Activated CD4-positive, alpha-beta T cell treated with anti-CD3 and anti-CD28 coated beads, Interleukin-2, amount 50 U/mL, for 1 hour (primary cell): ENCODE data around the gene SMG1.
"Not testable (repeated sequence)": the region's sequence is repeated elsewhere in the genome, so short reads cannot be mapped to it uniquely, and the experiment has no call there.

Experiments used
- DNase-seq: peaks from one replicate; pipeline ENCODE4 v3.0.0-alpha.2; 2020

Gene SMG1

DNA sequence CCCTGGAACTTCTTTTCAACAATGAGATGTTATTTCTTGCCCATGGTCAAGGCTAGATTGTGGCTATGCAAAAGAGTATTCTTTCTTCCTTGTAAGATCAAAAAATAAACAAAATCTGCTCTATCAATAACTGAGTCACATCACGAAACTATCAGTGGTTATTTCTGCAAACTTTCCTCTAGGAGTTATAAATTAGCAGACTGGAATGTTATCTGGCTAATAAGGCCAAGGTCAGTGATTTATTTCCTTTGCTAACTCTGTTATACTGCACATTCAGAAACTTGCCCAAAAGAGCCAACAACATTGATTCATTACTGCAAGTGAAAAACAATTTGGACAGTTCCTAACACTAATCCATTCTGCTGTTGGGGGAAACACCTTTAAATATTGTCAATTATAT lies 129.8 kb downstream of the SMG1 start:
- DNase-seq = no peak

DNA sequence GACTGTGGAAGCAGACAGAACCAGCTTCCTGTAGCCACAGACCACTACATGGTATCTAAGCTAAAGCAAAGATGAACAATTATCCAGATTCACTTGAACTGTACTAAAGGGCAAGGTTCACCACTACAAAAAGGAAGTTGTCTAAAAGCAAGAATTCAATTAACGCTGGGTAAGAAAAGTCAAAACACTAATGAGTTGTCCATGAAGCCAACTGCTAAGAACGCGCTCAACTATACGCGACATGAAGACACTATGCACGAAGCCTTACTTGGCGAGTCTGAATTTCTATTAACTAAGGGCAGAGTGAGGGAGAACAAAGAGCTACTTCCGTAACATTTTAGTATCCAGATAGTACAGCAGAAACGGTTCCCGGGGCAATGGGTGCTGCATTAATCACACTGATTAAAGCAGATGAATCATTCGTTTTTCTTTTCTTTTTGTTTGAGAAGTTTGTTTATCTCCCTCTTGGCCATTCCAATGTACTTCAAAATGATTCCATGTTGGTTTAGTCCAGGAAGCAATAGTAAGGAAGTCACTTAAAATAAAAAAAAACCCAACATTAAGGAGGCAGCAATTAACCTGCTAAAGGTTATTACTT lies 133.3 kb downstream of the SMG1 start:
- no peak for DNase-seq

DNA sequence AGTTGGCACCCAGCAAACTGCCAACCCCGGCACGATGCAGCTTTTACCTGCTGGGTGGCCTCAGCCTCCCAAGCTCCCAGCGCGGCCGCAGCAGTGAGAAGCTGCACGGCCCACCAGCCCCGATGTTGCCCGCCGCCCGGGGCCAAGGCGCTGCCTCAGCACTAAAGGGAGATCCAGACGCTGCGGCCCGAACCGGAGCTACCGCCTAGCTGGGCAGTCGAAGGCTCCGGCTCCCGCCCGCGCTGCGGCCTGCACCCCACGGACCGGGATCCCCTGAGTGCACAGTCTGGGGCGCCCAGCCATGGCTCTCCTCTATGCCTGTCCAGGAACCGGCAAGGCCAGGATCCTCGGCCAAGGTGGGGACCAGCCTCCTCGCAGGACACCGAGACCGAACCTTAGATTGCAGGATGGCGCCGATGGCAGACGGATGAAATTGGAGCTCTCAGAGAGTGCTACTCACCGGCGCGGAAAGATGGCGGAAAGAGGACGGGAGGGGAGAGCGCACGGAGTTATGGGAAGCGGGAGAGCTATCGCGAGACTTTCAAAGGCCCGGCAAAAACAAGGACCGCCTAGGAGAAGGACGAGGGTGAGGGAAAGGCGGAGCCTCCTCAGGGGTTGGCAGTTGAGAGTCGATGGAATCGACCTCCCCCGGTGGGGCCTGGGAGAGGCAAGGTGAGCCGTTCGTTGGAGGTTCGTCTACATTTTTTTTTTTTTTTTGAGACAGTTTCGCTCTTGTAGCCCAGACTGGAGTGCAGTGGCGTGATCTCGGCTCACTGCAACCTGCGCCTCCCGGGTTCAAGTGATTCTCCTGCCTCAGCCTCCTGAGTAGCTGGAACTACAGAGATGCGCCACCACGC lies 136.1 kb downstream of the SMG1 start, which contains the start of gene RPS15A:
RPS15A (minus strand) TSS at position 485 of the 857 bp plus-strand sequence. CDS start 1,221 bp downstream, outside the sequence.
- peak; percentile 90 for DNase-seq

DNA sequence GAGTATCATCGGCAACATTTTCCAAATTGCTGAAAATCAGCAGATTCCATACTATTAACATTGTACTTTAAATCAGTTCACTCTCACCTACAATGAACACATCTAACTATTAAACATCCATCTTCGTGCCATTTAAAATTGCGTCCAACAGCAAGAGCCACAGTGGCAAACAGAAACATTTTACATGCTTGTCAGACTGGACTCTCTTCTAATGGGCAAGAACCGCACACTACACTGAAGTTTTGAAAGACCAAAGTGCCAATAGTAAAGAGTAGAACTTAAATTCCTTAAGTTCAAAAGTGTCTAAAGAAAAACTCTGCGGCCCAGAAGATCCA lies 136.7 kb downstream of the SMG1 start:
- no peak for DNase-seq

DNA sequence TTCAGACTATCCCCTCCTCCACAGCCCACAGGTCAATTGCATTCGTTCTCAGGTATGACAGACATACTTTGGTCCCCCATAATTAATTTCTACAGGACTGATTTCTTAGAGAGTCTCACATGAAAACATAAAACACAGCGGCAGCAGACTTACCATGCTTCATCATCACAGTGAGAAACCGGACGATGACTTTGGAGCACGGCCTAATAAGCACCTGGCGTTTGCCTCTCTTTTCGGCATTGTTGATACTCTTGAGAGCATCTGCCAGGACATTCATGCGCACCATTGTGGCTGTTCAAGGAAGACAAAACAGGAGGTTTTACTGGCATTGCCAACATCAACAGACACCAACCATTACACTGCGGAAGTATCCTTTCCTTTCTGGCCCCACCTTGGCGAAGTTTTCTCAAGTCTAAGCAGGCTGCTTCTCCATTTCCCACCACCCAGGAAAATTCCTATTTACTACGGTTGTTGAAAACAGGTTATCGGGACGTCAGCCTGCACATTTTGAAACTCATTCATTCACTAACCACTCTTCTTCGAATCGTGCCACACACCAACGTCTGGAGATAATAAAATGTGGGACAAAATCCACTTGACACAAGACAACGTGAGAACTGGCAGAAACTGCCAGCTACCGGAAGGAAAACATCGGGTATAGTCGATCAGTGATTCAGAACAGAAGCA lies 137.2 kb downstream of the SMG1 start:
- no peak for DNase-seq

DNA sequence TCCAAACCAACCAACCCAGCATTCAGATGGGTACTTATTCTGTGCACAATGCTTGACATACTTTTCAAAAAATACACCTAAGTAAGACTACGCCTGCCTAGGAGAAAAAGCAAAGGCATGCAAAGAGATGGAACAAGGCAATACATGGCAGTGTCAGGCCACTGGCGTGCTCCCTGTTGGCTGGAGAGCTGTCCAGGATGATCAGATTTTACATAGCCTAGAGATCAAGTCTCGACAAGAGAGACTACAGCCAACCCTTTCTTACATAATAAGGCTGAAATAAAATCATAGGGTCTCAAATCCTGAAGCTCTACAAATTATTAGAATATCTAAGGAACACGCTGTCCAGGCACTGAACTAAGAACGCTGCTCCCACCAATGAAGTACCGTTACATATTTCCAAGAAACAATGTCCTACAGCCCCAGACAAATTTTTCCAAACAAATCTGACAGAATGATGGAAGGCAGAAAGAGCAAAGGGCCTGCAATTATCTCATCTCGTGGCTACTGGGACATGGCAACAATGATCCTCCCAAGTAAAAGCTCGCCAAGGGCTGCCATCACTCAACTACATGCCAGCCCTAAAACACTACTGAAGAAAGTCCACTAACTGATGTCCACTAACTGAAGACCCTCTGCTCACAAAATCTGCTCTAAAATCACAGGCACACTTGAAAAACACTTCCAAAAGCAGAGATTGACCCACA lies 141.1 kb downstream of the SMG1 start:
- DNase-seq = no peak

DNA sequence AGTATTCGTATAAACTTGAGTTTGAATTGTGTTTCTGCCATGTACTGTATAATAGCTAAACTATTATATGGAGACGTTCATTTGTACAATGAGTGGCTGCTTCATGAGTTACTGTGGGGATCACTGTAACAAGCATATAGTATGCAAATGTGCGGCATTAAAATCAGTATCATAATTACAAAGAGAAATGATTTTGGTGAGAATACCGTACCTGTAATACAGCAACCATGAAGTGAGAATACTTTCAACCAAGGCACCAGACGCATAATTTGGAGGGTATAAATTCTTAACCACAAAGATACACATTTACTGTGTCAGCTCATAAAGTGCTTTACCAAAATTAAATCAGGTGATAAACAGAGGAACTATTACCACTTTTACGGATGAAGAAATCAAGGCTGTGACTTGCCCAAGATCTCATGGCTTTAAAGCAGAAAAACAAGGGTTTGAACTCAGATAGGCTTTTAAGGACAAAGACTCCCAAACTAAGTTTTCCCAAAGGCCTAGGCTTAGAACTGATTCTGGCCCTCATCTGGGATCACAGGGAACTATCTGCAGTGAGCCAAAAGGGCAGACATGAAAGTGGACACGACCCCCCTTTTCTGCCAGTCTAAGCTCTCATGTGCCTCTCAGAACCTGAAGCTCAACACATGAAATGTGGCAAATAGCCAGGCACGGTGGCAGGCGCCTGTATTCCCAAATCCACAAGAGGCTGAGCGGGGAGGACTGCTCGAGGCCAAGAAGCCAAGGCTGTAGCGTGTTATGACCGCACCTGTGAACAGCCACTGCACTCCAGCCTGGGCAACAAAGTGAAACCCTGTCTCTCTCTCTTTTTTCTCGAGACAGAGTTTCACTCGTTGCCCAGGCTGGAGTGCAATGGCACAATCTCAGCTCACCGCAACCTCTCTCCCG lies 142.5 kb downstream of the SMG1 start:
- DNase-seq = no peak

DNA sequence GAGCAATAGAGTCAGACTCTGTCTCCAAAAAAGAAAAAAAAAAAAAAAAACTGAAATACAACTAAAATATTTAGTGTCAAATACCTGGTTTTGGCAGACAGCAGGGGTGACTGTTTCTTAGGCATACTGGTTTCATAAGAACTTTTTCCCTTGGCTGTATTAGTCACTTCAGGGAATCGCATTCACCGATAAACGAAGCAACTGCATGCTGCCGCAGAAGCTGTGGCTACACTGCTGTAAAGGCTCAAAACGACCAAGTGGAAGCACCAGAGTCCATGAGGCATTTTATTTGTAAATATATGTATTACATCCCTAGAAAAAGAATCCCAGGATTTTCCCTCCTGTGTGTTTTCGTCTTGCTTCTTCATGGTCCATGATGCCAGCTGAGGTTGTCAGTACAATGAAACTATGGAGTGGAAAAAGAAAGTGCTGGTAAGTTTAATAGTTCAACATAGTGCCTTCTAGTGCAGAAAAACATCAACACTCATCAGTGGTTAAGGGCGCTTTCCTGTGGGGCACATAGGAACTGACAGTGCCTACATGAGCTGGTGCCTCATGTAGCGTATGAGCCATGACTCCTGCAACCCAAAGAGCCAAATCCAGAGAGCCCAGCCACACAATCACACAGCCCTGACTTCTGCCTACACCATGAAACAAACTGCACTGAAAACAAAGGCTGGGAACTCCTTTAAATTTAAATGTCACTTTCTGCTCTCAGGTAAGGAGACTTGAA lies 143.3 kb downstream of the SMG1 start:
- no peak for DNase-seq

DNA sequence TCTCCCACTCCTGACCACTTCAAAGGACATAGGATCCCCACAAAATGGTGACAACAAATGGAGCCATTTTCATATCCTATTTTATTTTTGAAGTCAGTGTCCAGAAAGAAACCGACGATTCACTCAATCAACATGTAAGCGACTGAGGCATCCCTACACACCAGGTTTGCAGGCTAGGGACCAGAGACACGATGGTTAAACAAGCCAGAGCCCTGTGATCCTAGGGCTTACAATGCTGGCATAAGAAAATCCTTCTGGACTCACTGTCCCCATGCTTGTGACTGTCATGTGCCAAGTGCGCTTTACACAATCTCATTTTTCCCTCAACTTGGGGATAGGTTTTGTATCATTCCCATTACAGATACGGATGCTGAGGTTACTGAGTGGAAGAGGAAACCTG lies 145.0 kb downstream of the SMG1 start:
- DNase-seq = not testable (repeated sequence)

DNA sequence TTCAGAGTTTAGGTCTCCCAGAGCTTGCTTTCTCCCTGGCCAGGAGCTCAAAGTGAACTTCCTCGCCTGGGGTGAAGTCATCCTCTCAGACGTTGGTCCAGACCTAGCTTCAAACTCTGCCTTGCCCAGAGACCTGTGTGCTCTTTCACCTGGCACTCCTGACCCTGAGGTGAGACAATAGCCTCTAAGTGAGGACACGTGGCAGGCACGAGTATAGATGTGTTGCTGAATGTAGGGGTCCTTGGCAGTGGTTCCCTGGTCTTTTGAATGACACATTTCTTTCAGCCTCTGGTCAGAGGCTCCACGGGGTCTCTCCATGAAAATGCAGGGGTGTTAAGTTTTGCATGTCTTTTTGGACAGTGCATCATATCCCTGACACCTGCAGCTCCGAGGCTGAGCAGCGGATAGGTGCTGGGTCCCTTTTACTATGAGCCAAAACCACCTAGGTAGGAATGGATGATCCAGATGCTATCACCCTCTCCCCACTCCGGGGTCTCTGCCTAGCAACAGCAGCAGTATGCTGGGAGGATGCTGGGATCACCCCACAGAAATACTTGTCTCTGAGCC lies 145.7 kb downstream of the SMG1 start:
- DNase-seq = not testable (repeated sequence)

DNA sequence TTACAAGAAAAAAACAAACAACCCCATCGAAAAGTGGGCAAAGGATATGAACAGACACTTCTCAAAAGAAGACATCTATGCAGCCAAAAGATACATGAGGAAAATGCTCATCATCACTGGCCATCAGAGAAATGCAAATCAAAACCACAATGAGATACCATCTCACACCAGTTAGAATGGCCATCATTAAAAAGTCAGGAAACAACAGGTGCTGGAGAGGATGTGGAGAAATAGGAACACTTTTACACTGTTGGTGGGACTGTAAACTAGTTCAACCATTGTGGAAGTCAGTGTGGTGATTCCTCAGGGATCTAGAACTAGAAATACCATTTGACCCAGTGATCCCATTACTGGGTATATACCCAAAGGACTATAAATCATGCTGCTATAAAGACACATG lies 148.5 kb downstream of the SMG1 start:
- not testable (repeated sequence) for DNase-seq

DNA sequence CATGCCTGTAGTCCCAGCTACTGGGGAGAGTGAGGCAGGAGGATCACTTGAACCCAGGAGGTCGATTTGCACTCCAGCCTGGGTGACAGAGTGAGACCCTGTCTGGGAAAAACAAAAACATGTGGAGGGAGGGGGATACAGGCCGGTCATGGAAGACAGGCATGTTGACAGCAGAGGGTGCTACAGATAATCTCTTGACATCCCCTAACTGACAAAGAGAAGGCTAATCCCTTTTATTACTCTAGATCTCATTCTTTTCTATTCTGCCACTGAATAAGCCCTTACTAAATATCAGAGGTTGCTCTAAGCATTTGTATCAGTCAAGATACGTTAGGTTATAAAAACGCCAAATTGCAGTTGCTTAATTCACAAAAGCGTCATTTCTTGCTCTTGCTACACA lies 149.9 kb downstream of the SMG1 start:
- DNase-seq = not testable (repeated sequence)

DNA sequence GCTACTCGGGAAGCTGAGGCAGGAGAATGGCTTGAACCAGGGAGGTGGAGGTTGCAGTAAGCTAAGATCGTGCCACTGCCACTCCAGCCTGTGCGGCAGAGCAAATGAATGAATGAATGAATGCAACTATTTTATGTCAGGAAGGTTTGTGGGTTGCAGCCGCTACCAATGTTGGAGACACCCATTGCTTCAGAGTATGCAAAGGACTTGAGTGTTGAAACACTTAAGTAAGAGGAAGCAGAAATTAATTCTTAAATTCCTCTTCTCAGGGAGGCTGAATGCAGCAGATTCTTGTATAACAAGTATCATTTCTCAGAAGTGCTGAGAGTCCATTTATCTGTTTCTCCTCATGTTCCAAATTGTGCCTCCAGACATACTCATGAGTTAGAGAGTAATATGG lies 151.6 kb downstream of the SMG1 start:
- DNase-seq = not testable (repeated sequence)

DNA sequence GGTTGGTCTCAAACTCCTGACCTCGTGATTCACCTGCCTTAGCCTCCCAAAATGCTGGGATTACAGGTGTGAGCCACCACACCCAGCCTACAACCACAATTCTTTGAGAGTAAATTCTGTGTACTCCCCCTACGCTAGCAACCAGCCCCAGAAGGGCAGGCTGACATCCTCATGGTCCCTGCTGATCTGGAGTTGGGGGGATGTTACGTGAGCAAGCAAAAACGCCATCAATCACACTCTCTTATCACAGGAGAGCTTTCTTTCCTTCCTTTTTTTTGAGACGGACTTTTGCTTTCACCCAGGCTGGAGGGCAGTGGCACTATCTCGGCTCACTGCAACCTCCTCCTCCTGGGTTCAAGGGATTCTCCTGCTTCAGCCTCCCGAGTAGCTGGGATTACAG lies 154.0 kb downstream of the SMG1 start:
- DNase-seq = not testable (repeated sequence)

DNA sequence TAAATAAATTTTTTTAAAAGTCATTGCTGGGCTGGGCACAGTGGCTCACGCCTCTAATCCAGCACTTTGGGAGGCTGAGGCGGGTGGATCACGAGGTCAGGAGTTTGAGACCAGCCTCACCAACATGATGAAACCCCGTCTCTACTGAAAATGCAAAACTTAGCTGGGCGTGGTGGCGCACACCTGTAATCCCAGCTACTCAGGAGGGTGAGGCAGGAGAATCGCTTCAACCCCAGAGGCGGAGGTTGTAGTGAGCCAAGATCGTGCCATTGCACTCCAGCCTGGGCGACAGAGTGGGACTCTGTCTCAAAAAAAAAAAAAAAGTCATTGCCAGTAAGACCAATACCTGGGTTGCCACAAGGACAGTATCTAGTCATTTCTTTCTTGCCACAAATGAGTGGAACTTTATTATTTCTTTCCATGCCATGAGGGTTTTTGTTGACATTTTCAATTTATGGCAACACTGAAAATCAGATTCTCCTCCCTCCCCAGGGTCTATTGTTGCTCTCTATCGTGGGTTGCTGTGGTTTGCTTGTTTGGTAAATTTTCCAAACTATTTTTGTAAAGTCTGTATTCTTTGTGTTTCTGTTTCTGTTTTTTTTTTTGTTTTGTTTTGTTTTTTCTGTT lies 155.8 kb downstream of the SMG1 start:
- DNase-seq = not testable (repeated sequence)

DNA sequence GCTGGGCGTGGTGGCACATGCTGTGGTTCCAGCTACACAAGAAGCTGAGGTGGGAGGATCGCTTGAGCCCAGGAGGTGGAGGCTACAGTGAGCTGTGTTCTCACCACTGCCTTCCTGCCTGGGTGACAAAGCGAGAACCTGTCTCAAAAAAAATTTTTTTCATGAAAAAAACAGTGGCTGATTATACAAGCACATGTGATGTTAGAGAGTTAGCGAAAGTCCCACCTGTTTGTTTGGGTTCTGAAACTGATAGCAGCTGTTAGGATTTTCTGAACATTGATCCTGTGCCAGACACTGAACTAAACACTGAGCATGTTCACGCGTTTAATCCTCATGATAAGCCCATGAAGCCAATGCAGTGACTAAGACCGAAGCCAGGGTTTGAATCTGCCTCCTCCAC lies 159.0 kb downstream of the SMG1 start:
- peak; percentile 26 for DNase-seq

DNA sequence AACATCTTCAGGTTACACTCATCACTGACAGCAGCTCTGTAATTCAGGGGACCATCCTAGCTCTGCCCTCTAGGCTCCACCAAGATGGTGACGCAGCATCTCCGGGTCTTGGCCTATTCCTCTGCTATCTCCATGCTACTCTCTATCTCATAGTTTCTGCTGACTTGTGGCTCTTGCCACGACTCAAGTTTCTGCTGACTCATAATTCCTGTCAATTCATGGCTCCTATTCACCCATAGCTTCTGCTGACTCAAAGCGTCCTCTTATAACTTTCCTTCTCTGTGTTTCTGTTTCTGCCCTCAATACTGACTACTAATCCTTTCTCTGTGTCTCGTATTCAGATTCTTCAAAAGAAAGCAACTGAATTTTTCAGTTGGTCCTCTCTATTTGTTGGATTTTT lies 163.5 kb downstream of the SMG1 start:
- DNase-seq = not testable (repeated sequence)

DNA sequence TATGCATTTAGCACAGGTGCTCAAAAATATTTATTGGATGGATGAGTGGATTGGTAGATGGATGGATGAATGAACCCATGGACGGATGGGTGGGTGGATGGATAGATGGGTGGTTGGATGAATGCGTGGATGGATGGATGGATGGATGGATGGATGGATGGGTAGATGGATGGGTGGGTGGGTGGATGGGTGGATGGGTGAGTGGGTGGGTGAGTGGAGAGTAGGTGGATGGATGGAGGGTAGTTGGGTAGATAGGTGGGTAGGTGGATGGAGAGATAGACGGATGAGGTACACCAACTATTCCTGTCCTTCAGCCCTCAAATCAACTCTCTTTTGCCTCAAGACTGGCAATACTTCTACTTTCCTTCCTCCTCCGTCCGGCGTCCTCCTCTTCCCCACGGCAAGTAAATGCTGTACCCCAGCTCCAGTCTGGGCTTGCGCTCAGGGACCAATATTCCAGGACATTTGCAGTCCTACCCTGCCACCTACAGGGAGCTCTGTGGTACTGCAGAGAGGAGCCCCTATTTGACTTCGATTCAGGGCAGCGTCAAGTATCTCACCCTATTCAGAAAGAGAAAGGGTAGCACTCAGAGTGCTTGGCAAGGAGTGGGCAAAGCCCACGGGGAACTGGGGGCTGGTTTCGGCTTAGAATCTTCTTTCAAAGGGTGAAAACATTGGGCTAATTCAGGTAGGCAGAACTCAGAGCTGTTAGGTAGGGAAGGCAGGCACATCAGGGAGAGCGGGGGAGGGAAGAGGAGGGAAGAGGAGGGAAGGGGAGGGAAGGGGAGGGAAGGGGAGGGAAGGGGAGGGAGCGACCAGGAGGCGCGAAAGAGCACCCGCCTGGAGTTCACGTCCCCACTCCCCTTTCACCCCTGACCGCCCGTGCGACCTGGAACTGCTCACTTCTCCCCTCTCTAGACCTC lies 166.3 kb downstream of the SMG1 start:
- peak; percentile 46 for DNase-seq

DNA sequence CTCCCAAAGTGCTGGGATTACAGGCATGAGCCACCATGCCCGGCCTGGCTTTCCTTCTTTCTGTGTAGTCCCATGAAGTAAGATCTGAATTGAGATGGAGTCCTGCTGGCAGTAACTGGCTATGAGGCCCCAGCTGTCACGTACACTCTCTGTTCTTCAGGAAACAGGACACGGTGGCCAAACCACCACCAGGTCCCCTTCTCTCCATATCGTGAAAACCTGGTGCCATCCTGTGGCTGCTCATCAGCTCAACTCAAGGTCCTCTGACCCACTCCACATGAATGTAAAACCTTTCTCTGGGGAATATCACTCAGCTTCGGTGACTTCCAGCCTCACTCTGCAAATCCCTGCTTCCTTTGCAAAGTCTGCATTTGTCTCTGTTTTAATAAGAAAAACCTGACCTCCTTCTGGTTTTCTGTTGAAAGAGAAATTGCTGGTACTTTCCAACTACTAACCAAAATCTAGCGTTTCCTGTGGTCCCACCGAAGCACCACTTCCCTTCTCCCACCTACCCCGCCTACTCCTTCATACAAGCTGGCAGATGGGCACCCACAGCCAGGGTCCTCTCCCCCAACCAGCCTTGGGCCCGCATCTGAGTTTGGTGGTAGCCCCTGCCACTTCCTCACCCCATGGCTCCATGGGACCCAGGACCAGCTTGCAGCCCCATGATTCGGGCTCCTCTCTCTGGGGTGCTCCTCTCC lies 168.1 kb downstream of the SMG1 start:
- not testable (repeated sequence) for DNase-seq
